HG03095 (cell line): ENCODE data around the gene ACAD11.

ENCODE experiments used
- ATAC-seq: cut with Tn5 transposase; IDR thresholded peaks from one replicate; pipeline ENCODE4 v1.9.1; 2021; ENCODE audit warnings: moderate library complexity; ENCODE audit not compliant: unreplicated experiment

The ACAD11 gene

GRCh38 chr3:132517311-132517710 lies 142.3 kb downstream of the ACAD11 start:
- ATAC-seq = no peak

- no peak for ATAC-seq
Observed at GRCh38 chr3:132513057-132513456, 146.6 kb downstream of the ACAD11 start.

DNA sequence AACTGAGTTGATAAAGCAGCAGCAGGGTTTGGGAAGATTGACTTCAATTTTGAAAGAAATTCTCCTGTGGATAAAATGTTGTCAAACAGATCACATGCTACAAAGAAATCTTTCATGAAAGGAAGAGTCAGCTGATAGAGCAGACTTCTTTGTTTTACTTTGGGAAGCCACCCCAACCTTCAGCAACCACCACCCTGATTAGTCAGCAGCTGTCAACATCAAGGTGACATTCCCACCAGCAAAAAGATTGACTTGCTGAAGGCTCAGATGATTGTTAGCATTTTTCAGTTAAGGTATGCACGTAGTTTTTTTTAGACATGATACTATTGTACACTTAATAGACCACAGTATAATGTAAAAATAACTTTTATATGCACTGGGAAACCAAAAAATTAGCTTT lies 150.1 kb downstream of the ACAD11 start:
- no peak for ATAC-seq

- ATAC-seq = no peak
Observed at GRCh38 chr3:132509096-132509495, 150.5 kb downstream of the ACAD11 start.
